NB4 (cell line): ENCODE measurements around the gene ADORA2A.

Experiments used
- DNase-seq: peaks from one replicate; pipeline ENCODE4 v3.0.0; 2010; ENCODE audit warnings: low read depth
- H3K4me3 ChIP-seq: one replicate; pipeline ENCODE4 v1.5.1; 2011; ENCODE audit warnings: mild to moderate bottlenecking, low read depth, low read length, moderate library complexity
- CTCF ChIP-seq: IDR thresholded peaks from one replicate; pipeline ENCODE4 v1.5.1; 2012; ENCODE audit warnings: low read depth, low read length
- MAX ChIP-seq: IDR thresholded peaks from 2 replicates; pipeline ENCODE4 v1.6.1; 2011; ENCODE audit warnings: low read depth, low read length
- MYC ChIP-seq: IDR thresholded peaks from 2 replicates; pipeline ENCODE4 v1.6.1; 2011; ENCODE audit warnings: low read depth, low read length
- POLR2A ChIP-seq: IDR thresholded peaks from 2 replicates; pipeline ENCODE4 v1.6.1; 2011; ENCODE audit warnings: mild to moderate bottlenecking; ENCODE audit not compliant: insufficient read length; ENCODE audit errors: extremely low read depth

ADORA2A gene

GRCh38 chr22:24414523-24414922, 12.9 kb upstream of the ADORA2A start:
- TF ChIP-seq POLR2A = no peak
- TF ChIP-seq CTCF = no peak
- DNase-seq = no peak
- no peak overlapping the region for H3K4me3 ChIP-seq

GRCh38 chr22:24414984-24415945, 12.1 kb upstream of the ADORA2A start:
- TF ChIP-seq MYC (no peak), CTCF (no peak), POLR2A (no peak), MAX (no peak)
- no peak overlapping the region for H3K4me3 ChIP-seq
- no peak for DNase-seq

- no peak overlapping the region for H3K4me3 ChIP-seq
- no peak for TF ChIP-seq MYC
- no peak for TF ChIP-seq POLR2A
- no peak for TF ChIP-seq MAX
- no peak for TF ChIP-seq CTCF
- no peak for DNase-seq
These were observed 11.3 kb upstream of the ADORA2A start for GRCh38 chr22:24416095-24416494.

- DNase-seq = no peak
- no peak overlapping the region for H3K4me3 ChIP-seq
- TF ChIP-seq MAX = no peak
These were observed 10.8 kb upstream of the ADORA2A start for GRCh38 chr22:24416611-24417010.

- no peak overlapping the region for H3K4me3 ChIP-seq
- DNase-seq = peak; percentile 50
These were observed 10.2 kb upstream of the ADORA2A start for GRCh38 chr22:24417200-24417599.

More at GRCh38 chr22:24417200-24417599, 10.2 kb upstream of the ADORA2A start:
- TF ChIP-seq MYC = no peak
- TF ChIP-seq MAX = no peak
- TF ChIP-seq POLR2A = no peak
- no peak for TF ChIP-seq CTCF
